NCI-H128 (cell line): ENCODE data around the gene CHD2.

ENCODE experiments used
- DNase-seq: peaks from one replicate; lab custom pipeline; 2025; ENCODE audit not compliant: unreplicated experiment; lab: John Stamatoyannopoulos, UW

CHD2 gene

DNA sequence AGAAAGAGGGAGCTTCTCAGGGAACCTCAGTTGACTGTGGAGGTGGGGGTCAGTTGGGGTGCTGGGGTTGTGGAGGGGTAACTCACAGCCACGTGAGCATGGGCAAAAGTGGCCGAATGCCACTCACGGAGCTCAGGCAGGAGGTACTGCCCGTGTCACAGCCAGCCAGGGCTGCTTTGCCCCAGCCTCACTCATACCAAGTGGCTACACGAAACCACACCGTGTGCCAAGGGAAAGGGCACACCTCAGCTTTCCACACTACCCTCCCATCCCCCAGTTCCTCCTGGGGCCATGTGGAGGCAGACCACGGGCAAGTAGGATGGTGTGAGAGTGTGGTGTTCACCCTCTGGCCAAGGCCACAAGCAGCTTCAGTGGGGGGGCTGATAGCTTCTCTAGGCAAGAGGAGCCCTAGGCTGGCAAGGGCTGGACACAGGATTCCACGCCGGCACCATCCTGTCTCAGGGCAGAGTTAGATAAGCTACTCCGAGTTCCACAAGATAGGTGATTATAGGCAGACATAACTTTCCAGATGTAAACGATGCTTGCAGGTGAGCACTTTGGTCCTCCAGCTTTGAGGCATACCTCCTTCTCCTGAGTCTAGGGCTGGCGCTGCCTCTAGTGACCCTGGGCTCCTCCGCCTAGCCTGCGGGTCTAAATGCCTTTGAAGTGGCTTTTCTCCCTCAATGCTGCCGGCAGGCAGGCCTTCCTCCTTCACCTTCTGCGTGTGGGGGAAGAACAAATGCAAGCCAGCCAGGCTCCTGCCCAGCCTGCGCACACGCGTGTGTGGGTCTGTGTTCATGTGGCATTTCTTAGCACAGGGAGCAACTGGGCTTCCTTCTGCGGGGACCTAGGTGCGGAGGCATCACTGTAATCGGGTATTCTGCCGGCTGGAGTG, 163.9 kb downstream of the CHD2 start:
- no peak for DNase-seq

- DNase-seq: no peak
These were observed 165.5 kb downstream of the CHD2 start for GRCh38 chr15:93065641-93066045.

DNA sequence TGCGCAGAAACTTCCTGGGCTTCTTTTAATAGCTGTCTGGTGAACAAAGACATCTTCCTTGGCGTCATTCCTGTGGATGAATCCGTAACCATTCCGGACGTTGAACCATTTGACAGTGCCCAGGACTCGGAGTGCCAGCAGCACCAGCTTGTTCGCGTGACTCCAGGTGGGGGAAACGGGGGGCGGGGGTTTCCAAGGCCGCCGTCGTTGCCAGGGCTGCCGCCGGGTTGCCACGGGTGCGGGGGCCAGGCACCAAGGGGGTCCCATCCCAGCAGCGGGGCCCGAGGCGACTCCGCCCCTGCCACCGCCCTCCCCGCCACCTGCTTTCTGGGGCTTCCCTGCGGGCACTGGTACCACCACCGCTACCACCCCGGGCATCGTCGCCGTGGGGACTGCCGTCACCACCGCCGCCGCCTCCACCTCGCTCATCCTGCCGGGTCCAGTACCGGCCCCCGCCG, 166.1 kb downstream of the CHD2 start:
- no peak for DNase-seq

DNA sequence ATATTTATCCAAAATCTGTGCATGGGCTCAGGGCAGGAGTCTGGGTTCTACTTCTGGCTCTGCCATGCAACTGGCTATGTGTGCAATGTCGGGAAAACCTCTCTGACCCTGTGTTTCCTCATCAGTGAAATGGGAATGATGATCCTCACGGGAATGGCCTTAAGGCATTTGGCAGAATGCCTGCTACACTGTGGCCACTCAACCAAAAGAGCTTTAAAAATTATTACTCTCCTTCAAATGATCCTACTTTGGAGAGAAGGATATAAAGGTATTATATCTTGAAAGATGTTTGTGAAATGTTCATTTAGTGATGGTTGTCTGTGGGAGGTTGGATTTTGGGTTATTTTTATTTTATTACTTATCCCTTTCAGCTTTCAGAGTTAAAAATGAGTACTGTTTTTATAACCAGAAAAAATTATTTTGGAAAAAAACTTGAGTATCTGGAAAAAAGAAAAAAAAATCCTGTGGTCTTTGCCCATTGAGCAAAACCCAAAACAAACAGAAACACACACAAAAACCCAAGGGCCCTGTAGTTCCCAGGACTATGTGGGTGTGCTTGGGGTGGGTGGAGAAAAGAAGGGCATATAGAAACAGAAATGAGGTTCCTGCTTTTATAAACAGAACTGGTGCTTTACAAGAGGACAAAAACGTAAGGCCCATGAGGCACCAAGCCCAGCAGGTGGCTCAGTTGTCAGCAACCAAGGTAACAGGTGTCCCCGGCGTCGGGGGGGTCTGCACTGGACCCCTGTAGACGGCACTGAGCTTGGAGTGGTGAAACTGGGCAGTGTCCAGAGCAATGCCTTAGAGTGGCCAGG, 166.9 kb downstream of the CHD2 start:
- DNase-seq: no peak

DNA sequence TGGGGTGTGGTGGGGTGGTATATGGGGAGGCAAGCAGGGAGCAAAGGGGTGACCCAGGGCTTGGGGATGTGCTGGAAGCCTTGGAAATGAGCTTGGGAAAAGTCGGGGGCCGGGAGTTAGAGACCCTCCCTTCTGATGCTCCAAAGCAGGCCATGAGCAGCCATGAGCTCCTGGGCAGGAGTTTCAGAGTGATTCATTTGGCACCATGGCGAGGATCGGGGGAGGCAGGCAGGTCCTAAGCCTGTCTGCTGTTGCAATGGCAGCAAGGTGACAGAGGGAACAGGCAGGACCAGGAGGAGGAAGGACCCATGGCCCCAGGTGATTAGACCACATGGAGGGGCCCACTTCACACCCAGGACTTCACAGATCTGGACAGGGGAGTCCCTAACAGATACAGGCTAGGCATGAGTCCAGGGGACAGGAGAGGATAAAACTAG, 167.5 kb downstream of the CHD2 start:
- no peak for DNase-seq

GRCh38 chr15:93068581-93069199, 168.6 kb downstream of the CHD2 start:
- DNase-seq: no peak

DNA sequence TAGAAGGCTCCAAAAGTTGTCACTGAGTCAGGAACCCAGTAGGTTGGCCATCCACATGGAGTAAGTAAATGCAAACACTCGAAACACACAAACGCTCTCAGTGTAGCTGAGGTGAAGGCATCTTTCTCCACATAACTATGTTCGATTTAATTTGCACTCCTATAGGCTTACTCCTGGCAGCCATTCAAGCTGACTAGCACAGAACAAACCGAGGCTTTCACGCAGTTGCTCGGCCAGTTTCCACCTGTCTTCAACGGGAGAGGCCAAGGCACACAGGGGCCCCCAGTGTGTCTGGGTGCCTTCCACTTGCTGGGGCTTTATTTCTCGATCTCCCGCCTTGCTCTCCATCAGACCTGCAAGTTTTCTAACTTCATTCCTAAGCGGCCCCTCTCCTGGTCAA, 170.0 kb downstream of the CHD2 start:
- no peak for DNase-seq

DNA sequence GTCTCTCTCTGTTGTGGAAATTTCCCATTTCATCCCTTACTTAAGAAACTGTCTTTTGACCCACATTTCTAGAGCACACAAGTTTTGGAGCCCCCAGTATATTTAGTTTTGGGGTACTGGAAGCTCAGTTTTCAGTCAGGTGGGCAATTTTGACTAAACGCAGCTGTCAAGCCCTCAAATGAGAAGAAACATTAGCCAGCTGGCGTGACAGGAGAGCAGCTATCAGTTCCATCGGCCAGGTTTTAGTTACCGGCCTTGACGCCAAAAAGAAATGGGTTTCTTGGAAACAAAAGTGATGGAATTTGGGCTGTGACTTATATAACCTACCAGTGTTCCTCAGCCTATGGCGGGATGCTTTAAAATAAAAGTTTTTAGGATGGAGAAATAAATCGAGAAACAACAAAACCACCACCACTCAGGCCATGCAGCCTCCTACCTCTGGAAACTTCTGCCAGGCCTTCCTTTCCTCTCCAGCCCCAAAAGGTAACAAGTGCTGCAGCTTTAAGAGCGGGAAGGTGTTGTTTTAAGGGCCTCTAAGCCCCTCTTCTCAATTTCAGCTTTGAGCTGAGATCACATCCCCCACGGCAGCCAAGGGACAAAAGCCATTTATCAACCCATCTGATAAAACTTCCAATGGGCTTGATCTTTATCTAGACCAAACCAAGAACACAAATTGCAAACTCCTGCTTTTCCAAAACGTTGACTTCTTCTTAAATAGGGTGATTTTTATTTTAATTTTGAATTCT, 170.6 kb downstream of the CHD2 start:
- no peak for DNase-seq

DNA sequence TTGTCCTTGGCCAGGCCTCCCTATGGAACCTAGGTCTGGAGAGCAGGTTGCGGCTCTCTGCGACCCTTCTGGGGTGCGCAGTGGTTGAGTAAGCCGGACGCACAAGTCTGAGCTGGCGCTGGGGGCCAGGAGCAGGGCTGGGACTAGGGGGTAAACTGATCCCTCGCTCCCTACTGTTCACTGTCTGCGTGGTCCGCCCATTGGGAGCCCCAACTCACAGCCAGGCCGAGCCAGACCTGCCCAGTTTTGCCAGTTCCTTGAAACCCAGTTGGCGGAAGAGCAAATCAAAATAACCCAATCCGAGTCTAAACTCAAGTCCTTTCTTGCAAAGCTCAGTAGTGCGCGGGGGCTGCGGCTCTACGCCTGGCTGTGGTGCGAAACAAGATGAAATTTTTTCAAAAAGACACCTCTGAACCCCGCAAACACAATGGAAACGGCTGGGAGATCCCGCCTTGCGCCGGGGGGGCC, 171.4 kb downstream of the CHD2 start:
- no peak for DNase-seq

- no peak for DNase-seq
These were observed 171.9 kb downstream of the CHD2 start for GRCh38 chr15:93072011-93072410.

GRCh38 chr15:93072411-93073394, 172.6 kb downstream of the CHD2 start:
- DNase-seq: peak; percentile 25

DNA sequence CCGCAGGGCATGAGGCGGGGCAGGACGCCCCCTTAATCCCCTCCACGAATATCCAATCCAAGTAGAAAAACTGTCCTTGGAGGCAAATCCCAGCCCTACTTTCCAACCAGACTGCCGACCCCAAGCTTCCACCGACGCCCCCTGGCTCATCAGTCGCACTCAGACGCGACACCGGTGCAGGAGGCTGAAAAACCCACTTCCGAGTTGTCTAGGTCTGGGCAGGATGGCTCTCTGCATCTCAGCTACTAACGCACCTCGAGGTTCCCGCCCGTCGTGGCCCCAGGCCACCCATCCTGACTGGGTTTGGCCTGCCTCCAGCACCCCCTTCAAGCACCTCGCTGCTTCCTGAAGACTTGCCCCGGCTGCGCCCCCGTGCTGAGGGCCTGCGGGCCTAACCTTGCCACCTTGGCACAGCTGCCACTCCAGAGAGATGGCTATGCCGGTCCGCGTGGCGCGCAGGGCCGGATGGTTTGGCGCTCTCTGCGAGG, 173.4 kb downstream of the CHD2 start:
- DNase-seq: no peak

GRCh38 chr15:93074599-93074998, 174.5 kb downstream of the CHD2 start:
- no peak for DNase-seq

DNA sequence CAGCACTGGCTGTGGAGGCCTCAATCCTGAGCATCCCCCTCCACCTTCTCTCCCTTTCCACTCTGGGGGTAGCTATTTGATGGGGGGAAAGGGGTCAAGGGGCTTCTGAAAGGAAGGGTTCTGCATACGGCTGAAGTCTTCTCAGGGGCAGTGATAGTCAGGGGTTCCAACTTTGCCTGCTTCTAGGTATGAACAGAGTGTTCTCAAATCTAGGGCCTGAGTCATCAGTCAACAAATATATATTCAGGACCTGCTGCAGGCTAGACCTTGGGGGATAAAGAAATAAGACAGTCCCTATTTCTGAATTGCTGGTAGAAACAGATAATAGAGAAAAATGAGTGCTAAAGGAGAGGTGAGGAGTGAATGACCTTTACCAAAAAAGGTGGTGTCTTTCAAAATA, 176.1 kb downstream of the CHD2 start:
- no peak for DNase-seq

GRCh38 chr15:93076875-93077274, 176.8 kb downstream of the CHD2 start:
- no peak for DNase-seq
